H1 (cell line): ENCODE results near the gene RALGAPA2. TPM values are rescaled to one million over a fixed set of nuclear protein-coding genes. Genes with fewer than 3 reads are reported as not detected.
A peak's percentile ranks its signal among the peaks of the same experiment; 100 is the strongest.

Experiments used
- CTCF ChIA-PET: fragments of 300-600 bp; sonication (Branson Sonifier 250); formaldehyde crosslinking; loops from one replicate; lab custom pipeline; 2021; ENCODE audit not compliant: partially characterized antibody; lab: Charles Lee
- POLR2A ChIA-PET: fragments of 300-600 bp; sonication (Branson Sonifier 250); formaldehyde crosslinking; loops from one replicate; lab custom pipeline; 2021; ENCODE audit warnings: inconsistent platforms; ENCODE audit not compliant: partially characterized antibody; lab: Charles Lee
- DNase-seq, 2 experiments: peaks; one replicate each; pipeline versions ENCODE4 v3.0.0 to v3.0.0-alpha.2; 2010 to 2022; ENCODE audit warnings: low spot score in 2 of 2, low read depth in 1 of 2, mixed read lengths in 1 of 2
- FAIRE-seq: peaks from 2 replicates; lab custom pipeline; 2011; peaks lifted over from hg19 to GRCh38; lab: Jason Lieb, UNC
- H2AFZ ChIP-seq: 2 replicates; pipeline ENCODE4 v1.8.1; 2012; ENCODE audit warnings: low read length, inconsistent platforms
- H2AK5ac ChIP-seq: 2 replicates; pipeline ENCODE4 v1.6.1; 2013; ENCODE audit warnings: low read depth, low read length
- H2BK120ac ChIP-seq: replicated peaks from 2 replicates; pipeline ENCODE3; 2013; ENCODE audit warnings: low read depth, low read length, inconsistent platforms
- H2BK12ac ChIP-seq: 2 replicates; pipeline ENCODE4 v1.6.1; 2013; ENCODE audit warnings: low read depth, low read length
- H2BK15ac ChIP-seq: 2 replicates; pipeline ENCODE4 v1.6.1; 2013; ENCODE audit warnings: low read length
- H2BK20ac ChIP-seq: 2 replicates; pipeline ENCODE4 v1.6.1; 2013; ENCODE audit warnings: low read length
- H2BK5ac ChIP-seq: 2 replicates; pipeline ENCODE4 v1.6.1; 2013; ENCODE audit warnings: low read depth, low read length
- H3K14ac ChIP-seq: 2 replicates; pipeline ENCODE4 v1.6.1; 2013; ENCODE audit warnings: inconsistent platforms; ENCODE audit not compliant: insufficient read length
- H3K18ac ChIP-seq: 2 replicates; pipeline ENCODE4 v1.6.1; 2013; ENCODE audit warnings: low read length; ENCODE audit errors: extremely low read depth
- H3K23ac ChIP-seq: 2 replicates; pipeline ENCODE4 v1.6.1; 2013; ENCODE audit warnings: inconsistent platforms; ENCODE audit not compliant: insufficient read length
- H3K23me2 ChIP-seq: 2 replicates; pipeline ENCODE4 v1.6.1; 2013; ENCODE audit warnings: low read depth, low read length
- H3K27ac ChIP-seq: 2 replicates; pipeline ENCODE4 v1.6.1; 2011; ENCODE audit warnings: low read depth, low read length, inconsistent platforms
- H3K27me3 ChIP-seq, 4 experiments: replicated peaks in 1 of 4; 1 replicate in 1 of 4; 2 replicates in 3 of 4; pipeline versions ENCODE4 v1.6.1 to v1.8.1; 2011 to 2013; ENCODE audit warnings: low read length in 3 of 4, mild to moderate bottlenecking in 3 of 4, inconsistent platforms in 2 of 4, mixed read lengths in 2 of 4, moderate library complexity in 1 of 4; ENCODE audit not compliant: control insufficient read depth in 3 of 4, insufficient read depth in 3 of 4; ENCODE audit errors: extremely low read depth in 1 of 4
- H3K36me3 ChIP-seq, 4 experiments: 2 replicates each; pipeline versions ENCODE4 v1.6.1 to v1.8.1; 2011 to 2013; ENCODE audit warnings: mild to moderate bottlenecking in 4 of 4, low read length in 3 of 4, moderate library complexity in 2 of 4, control low read depth in 1 of 4, inconsistent platforms in 1 of 4; ENCODE audit not compliant: insufficient read depth in 4 of 4, control insufficient read depth in 2 of 4
- H3K4ac ChIP-seq: replicated peaks from 2 replicates; pipeline ENCODE3; 2013; ENCODE audit warnings: low read length, low read depth, mixed read lengths, inconsistent platforms; ENCODE audit not compliant: insufficient read length
- H3K4me1 ChIP-seq, 4 experiments: replicated peaks in 1 of 4; 1 replicate in 1 of 4; 2 replicates in 3 of 4; pipeline versions ENCODE4 v1.6.1 to v1.8.1; 2011 to 2013; ENCODE audit warnings: low read length in 3 of 4, inconsistent platforms in 2 of 4, mixed read lengths in 1 of 4; ENCODE audit not compliant: insufficient read depth in 4 of 4, control insufficient read depth in 3 of 4
- H3K4me2 ChIP-seq, 2 experiments: 2 replicates each; pipeline versions ENCODE4 v1.6.1 to v1.8.1; 2011 to 2013; ENCODE audit warnings: low read depth in 2 of 2, low read length in 2 of 2, control low read depth in 1 of 2, inconsistent platforms in 1 of 2, mild to moderate bottlenecking in 1 of 2; ENCODE audit not compliant: insufficient read depth in 1 of 2
- H3K4me3 ChIP-seq, 4 experiments: fragments of 200-600, 300-600 bp in 1 of 4; sonication (generic), shearing (Covaris generic), sonication (Bioruptor Twin) in 1 of 4; 2 replicates each; pipeline versions ENCODE4 v1.5.1 to v1.8.1; 2011 to 2016; ENCODE audit warnings: low read length in 4 of 4, low read depth in 3 of 4, control low read depth in 2 of 4, inconsistent platforms in 2 of 4, mild to moderate bottlenecking in 2 of 4, mixed read lengths in 1 of 4, moderate library complexity in 1 of 4; ENCODE audit not compliant: insufficient read depth in 2 of 4; ENCODE audit errors: extremely low read depth in 1 of 4
- H3K56ac ChIP-seq: replicated peaks from 2 replicates; pipeline ENCODE3; 2013; ENCODE audit warnings: low read depth, mild to moderate bottlenecking, mixed read lengths, low read length, inconsistent platforms; ENCODE audit not compliant: insufficient read length
- H3K79me1 ChIP-seq: 2 replicates; pipeline ENCODE4 v1.6.1; 2013; ENCODE audit warnings: low read depth, low read length, control low read depth
- H3K79me2 ChIP-seq, 2 experiments: 2 replicates each; pipeline versions ENCODE4 v1.6.1 to v1.8.1; 2012 to 2013; ENCODE audit warnings: low read length in 2 of 2, mild to moderate bottlenecking in 2 of 2, inconsistent platforms in 1 of 2; ENCODE audit not compliant: insufficient read depth in 2 of 2, control insufficient read depth in 1 of 2
- H3K9ac ChIP-seq, 4 experiments: replicated peaks in 1 of 4; 1 replicate in 1 of 4; 2 replicates in 3 of 4; pipeline versions ENCODE4 v1.6.1 to v1.8.1; 2011 to 2013; ENCODE audit warnings: low read depth in 3 of 4, low read length in 3 of 4, control low read depth in 2 of 4, mild to moderate bottlenecking in 2 of 4, moderate library complexity in 2 of 4, inconsistent platforms in 1 of 4; ENCODE audit errors: extremely low read depth in 1 of 4
- H3K9me3 ChIP-seq, 2 experiments: 2 replicates each; pipeline versions ENCODE4 v1.6.1 to v1.8.1; 2012 to 2013; ENCODE audit warnings: mild to moderate bottlenecking in 2 of 2, moderate library complexity in 2 of 2, control low read depth in 1 of 2, inconsistent platforms in 1 of 2, low read depth in 1 of 2, low read length in 1 of 2, mixed read lengths in 1 of 2; ENCODE audit not compliant: insufficient read depth in 2 of 2
- H4K20me1 ChIP-seq, 2 experiments: replicated peaks in 1 of 2; 2 replicates each; pipeline versions ENCODE3 to v1.8.1; 2011 to 2013; ENCODE audit warnings: inconsistent platforms in 2 of 2, low read length in 2 of 2, mild to moderate bottlenecking in 1 of 2; ENCODE audit not compliant: insufficient read depth in 2 of 2, control insufficient read depth in 1 of 2
- H4K5ac ChIP-seq: 2 replicates; pipeline ENCODE4 v1.6.1; 2013; ENCODE audit warnings: low read length, low read depth, mixed read lengths, inconsistent platforms; ENCODE audit not compliant: insufficient read length
- H4K8ac ChIP-seq: 2 replicates; pipeline ENCODE4 v1.8.0; 2013; ENCODE audit warnings: mild to moderate bottlenecking, moderate library complexity, low read length, inconsistent platforms; ENCODE audit not compliant: insufficient read depth; ENCODE audit errors: extremely low read depth
- H4K91ac ChIP-seq: replicated peaks from 2 replicates; pipeline ENCODE3; 2013; ENCODE audit warnings: low read length, mixed read lengths, inconsistent platforms; ENCODE audit not compliant: insufficient read length
- BACH1 ChIP-seq: IDR thresholded peaks from 2 replicates; pipeline ENCODE4 v1.6.1; 2012; ENCODE audit warnings: low read length, improper control_type of control experiment
- EP300 ChIP-seq, 2 experiments: IDR thresholded peaks; 1 replicate in 1 of 2; 2 replicates in 1 of 2; pipeline ENCODE4 v1.6.1; 2011 to 2012; ENCODE audit warnings: low read depth in 2 of 2, low read length in 2 of 2, mild to moderate bottlenecking in 2 of 2, borderline replicate concordance in 1 of 2, inconsistent platforms in 1 of 2, moderate library complexity in 1 of 2
- NANOG ChIP-seq: IDR thresholded peaks from 2 replicates; pipeline ENCODE4 v1.6.1; 2011; ENCODE audit warnings: low read length, low read depth, mild to moderate bottlenecking, inconsistent platforms; ENCODE audit not compliant: insufficient read depth, poor library complexity, severe bottlenecking
- RAD21 ChIP-seq, 2 experiments: IDR thresholded peaks in 1 of 2; conservative IDR thresholded peaks in 1 of 2; 2 replicates each; pipeline ENCODE4 v1.6.1; 2011; ENCODE audit warnings: low read depth in 2 of 2, low read length in 2 of 2, improper control_type of control experiment in 1 of 2, inconsistent platforms in 1 of 2, mild to moderate bottlenecking in 1 of 2, moderate library complexity in 1 of 2
- SRF ChIP-seq: IDR thresholded peaks from 2 replicates; pipeline ENCODE4 v1.6.1; 2011; ENCODE audit warnings: mild to moderate bottlenecking, low read depth, low read length, moderate library complexity
- ZNF274 ChIP-seq: IDR thresholded peaks from 2 replicates; pipeline ENCODE4 v1.7.0; 2012; ENCODE audit warnings: low read length, borderline replicate concordance; ENCODE audit errors: extremely low read depth
- WGBS, 2 experiments: shearing (Covaris generic) in 1 of 2; methylation state at CpG; one replicate each; pipeline versions ENCODE4 v1.1.6 to v1.1.7; 2013 to 2015; ENCODE audit warnings: low lambda C conversion rate in 2 of 2, mixed read lengths in 2 of 2, inconsistent platforms in 1 of 2, low coverage in 1 of 2, missing lambda C conversion rate in 1 of 2; ENCODE audit not compliant: insufficient replicate concordance in 2 of 2, insufficient coverage in 1 of 2, insufficient read length in 1 of 2; ENCODE audit errors: extremely low coverage in 1 of 2, missing lambda C conversion rate in 1 of 2; 5-methylcytosine and 5-hydroxymethylcytosine counted together
- polyA plus RNA-seq, 7 experiments: library from polyadenylated mRNA; depleted of rRNA in 3 of 7; stranded (reverse) in 5 of 7; unstranded in 2 of 7; fragments of >200 nt in 5 of 7; fragments of 200-250 nt in 2 of 7; gene quantifications; 1 replicate in 5 of 7; 2 replicates in 1 of 7; 4 replicates in 1 of 7; pipeline versions ENCODE4 v1.2.1 to v1.2.3, GENCODE V29; 2011 to 2013; ENCODE audit warnings: missing spikeins in 2 of 7, mixed read lengths in 2 of 7
- total RNA-seq: library from RNA; stranded (reverse); fragmentation: NEBNext Ultra II Directional; extraction: Animal tissue kit (Norgen Biotek cat#: 25700); gene quantifications from 2 replicates; pipeline ENCODE4 v1.2.1, GENCODE V29; 2021
- TF ChIP-seq, protein P1 (sequence below), 3 experiments: IDR thresholded peaks; 1 replicate in 2 of 3; 2 replicates in 1 of 3; pipeline versions ENCODE4 v1.5.1 to v1.6.1; 2011; ENCODE audit warnings: low read length in 3 of 3, mild to moderate bottlenecking in 3 of 3, inconsistent platforms in 2 of 3, low read depth in 1 of 3, moderate library complexity in 1 of 3; ENCODE audit not compliant: insufficient read depth in 1 of 3; ENCODE audit errors: control extremely low read depth in 1 of 3

The RALGAPA2 gene
- total and polyA plus RNA-seq, 2 of the 8 experiments (the other 6 are each of a cell fraction or from before 2014, with no cell fraction given), result 5.1 to 25.5 TPM

DNA sequence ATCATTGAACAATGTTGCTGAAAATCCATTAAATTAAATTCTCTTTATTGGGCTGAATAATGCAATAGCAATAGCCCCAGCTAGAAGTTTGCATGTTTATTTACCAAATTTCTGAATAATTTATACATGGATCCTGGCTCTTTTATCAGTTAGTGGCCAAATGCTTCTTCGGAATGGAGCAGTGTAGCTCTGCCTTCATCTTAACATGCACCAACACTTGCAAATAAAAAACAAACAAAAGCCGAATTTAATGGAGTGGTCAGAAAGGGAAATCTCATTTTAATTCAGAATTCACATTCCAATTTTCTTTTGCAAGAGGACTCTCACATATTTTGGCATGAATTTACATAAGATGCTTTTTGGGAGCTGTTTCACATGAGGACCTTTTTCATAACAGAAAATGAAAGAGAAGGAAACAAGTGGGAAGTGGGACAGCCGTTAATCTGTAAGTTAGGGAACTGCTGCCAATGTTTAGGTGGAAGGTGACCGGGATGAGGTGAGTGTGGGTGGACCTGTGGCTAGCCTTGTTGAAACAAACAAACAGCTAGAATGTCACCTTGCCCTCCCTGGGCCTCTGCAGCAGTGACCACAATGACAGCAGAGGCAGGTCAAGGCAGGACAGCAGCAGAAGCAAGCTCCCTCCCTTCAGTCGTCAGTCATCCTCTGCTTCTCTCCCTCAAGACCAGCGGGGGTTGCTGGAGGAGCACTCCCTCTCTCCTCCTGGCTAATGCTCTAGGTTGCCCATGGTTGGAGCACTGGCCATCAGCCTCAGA is 271.4 kb downstream of the RALGAPA2 start:
- Histone ChIP-seq H3K9me3 (no peaks in the 10 kb centered on the region), H2BK120ac (no peak overlapping the region), H2BK5ac (no peak overlapping the region; the same call in 1 of the 2 replicates), H4K20me1 (no peaks in the 10 kb centered on the region), H2BK12ac (0 out of 2 replicates have a peak overlapping the region, but pooled peaks have one; percentile 82), H4K8ac (no peak overlapping the region), H3K27me3 (no peaks in the 10 kb centered on the region), H2AK5ac (no peak overlapping the region), H3K9ac (no peak overlapping the region), H3K4me2 (no peak overlapping the region), H3K18ac (0 out of 2 replicates have a peak overlapping the region, but pooled peaks have one; percentile 29), H3K79me2 (no peaks in the 10 kb centered on the region), H3K14ac (no peak overlapping the region), H3K79me1 (no peaks in the 10 kb centered on the region), H2BK15ac (no peak overlapping the region), H2AFZ (no peak overlapping the region), H3K27ac (no peak overlapping the region), H3K4ac (peak overlapping the region; percentile 11), H3K4me1 (peaks cover 0 to 4% (median 3%) of the 10 kb centered on the region in 4 experiments; a peak in 3 of 7 replicates), H3K4me3 (no peak overlapping the region), H3K23me2 (no peaks in the 10 kb centered on the region), H4K91ac (no peak overlapping the region), H4K5ac (no peak overlapping the region), H3K56ac (no peak overlapping the region), H3K23ac (no peak overlapping the region), H3K36me3 (no peaks in the 10 kb centered on the region), H2BK20ac (no peak overlapping the region)
- WGBS, 2 experiments, result 69% methylated on average over 6 of the region's 6 CpGs; no CpG with 5 or more reads in 1 of the 2 experiments
- ChIA-PET CTCF (interaction anchor here (0.9 to 1.7 kb wide), 5 partner anchors 9 to 70 kb away, joined by 3 to 6 read pairs (median 4); no protein-coding TSS in a partner anchor), POLR2A (interaction anchor here (0.7 to 0.9 kb wide), 2 partner anchors 21 to 69 kb away, joined by 3 read pairs; no protein-coding TSS in a partner anchor)
- DNase-seq (no peak), FAIRE-seq (no peak)
- TF ChIP-seq EP300 (IDR thresholded peaks at IDR 0.05; ENCODE audit: borderline replicate concordance in 1 of 2, low read depth in 2 of 2, low read length in 2 of 2), result no peak
- no peak for TF ChIP-seq BACH1
- no peak for TF ChIP-seq SRF
- no peak for TF ChIP-seq ZNF274
- TF ChIP-seq, protein P1, sequence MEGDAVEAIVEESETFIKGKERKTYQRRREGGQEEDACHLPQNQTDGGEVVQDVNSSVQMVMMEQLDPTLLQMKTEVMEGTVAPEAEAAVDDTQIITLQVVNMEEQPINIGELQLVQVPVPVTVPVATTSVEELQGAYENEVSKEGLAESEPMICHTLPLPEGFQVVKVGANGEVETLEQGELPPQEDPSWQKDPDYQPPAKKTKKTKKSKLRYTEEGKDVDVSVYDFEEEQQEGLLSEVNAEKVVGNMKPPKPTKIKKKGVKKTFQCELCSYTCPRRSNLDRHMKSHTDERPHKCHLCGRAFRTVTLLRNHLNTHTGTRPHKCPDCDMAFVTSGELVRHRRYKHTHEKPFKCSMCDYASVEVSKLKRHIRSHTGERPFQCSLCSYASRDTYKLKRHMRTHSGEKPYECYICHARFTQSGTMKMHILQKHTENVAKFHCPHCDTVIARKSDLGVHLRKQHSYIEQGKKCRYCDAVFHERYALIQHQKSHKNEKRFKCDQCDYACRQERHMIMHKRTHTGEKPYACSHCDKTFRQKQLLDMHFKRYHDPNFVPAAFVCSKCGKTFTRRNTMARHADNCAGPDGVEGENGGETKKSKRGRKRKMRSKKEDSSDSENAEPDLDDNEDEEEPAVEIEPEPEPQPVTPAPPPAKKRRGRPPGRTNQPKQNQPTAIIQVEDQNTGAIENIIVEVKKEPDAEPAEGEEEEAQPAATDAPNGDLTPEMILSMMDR (IDR thresholded peaks at IDR 0.05; ENCODE audit: control extremely low read depth in 1 of 3, insufficient read depth in 1 of 3, low read depth in 1 of 3, low read length in 3 of 3), result 0 out of 4 replicates have a peak, but pooled peaks of 1 of the 3 experiments have one; percentile 6
- peak; percentile 25 to 29; a peak in 3 of 4 replicates for TF ChIP-seq RAD21 (IDR thresholded peaks at IDR 0.05 in 1 of 2, conservative IDR thresholded peaks at IDR 0.05 in 1 of 2; ENCODE audit: low read depth in 2 of 2, low read length in 2 of 2)
- no peak for TF ChIP-seq NANOG
